ENCODE measurements around the gene RRM2. TPM values are rescaled to one million over a fixed set of nuclear protein-coding genes. Genes with fewer than 3 reads are reported as not detected.

Gene RRM2
- total and polyA plus RNA-seq, 4 donors = 0.23 to 4.6 (median 3.1) TPM

DNA sequence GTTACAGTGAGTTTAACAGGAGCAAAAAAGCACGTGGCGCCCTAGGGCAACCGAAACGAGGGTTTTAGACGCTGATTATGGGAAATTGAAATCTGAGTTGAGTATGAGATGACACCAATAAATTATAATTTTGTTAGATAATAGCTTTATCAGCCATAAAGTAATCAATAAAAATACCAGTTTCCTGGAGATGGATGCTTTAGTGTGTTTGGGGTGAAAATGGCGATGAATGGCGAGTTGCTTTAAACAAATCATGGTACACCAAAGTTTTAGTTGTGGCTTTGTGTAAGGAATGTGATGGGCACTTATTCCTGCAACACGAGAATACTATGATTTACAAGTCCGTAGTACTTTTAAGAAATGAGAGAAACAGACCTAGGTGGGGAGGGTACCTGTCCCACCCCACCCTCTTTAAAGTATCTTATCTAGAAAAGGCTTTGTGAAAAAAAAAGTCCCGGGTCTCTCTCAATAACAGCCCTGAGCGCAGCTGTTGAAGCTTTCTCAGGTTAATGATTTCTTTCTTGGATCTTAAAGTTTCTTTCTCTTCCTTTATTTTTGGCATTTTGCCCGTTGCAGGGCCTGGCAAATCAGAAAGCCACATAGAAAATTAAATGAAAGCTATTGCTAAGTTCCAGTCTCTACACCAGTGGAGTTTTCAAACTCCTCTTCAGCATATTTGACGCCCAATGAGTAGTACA is 1.5 kb upstream of the RRM2 start:
- no peak for DNase-seq
- 32 to 38% methylated on average over 13 of the region's 13 CpGs for WGBS, 2 donors
- Histone ChIP-seq H3K27me3 (ENCODE audit: control insufficient read depth in 1 of 2, insufficient read depth in 2 of 2, low read length in 1 of 2) (no peaks in the 10 kb centered on the region), H3K4me1 (ENCODE audit: control insufficient read depth in 1 of 2, insufficient read depth in 2 of 2, low read length in 2 of 2) (no peaks in the 10 kb centered on the region), H3K4me3 (ENCODE audit: low read length in 2 of 2) (peak overlapping the region in 1 of 2 donors; percentile 41), H3K9me3 (ENCODE audit: control insufficient read depth, low read length) (no peaks in the 10 kb centered on the region), H3K36me3 (ENCODE audit: control insufficient read depth in 1 of 2, insufficient read depth in 2 of 2, low read length in 1 of 2) (no peaks in the 10 kb centered on the region), H3K27ac (ENCODE audit: low read depth in 1 of 2, low read length in 2 of 2) (no peak overlapping the region)
- intact Hi-C loops (cut with DNase I) = loop anchor here (2.0 to 10.0 kb wide), 5 partner anchors 39 to 544 kb away; partner anchors contain the start of genes CYS1 (in 1 of the 2) and HPCAL1 (in 1 of the 2)
- no peak for ATAC-seq (ENCODE audit: low FRiP score)

- Histone ChIP-seq H3K4me3 (ENCODE audit: low read length in 2 of 2) (peak overlapping the region in 1 of 2 donors; percentile 28), H3K27ac (ENCODE audit: low read depth in 1 of 2, low read length in 2 of 2) (no peak overlapping the region), H3K36me3 (ENCODE audit: control insufficient read depth in 1 of 2, insufficient read depth in 2 of 2, low read length in 1 of 2) (no peaks in the 10 kb centered on the region), H3K4me1 (ENCODE audit: control insufficient read depth in 1 of 2, insufficient read depth in 2 of 2, low read length in 2 of 2) (no peaks in the 10 kb centered on the region), H3K27me3 (ENCODE audit: control insufficient read depth in 1 of 2, insufficient read depth in 2 of 2, low read length in 1 of 2) (no peaks in the 10 kb centered on the region), H3K9me3 (ENCODE audit: control insufficient read depth, low read length) (no peaks in the 10 kb centered on the region)
- DNase-seq (no peak), ATAC-seq (ENCODE audit: low FRiP score) (no peak)
- 6% methylated on average over 18 of the region's 18 CpGs for WGBS, 2 donors
- intact Hi-C loops (cut with DNase I) = loop anchor here (5.0 to 10.0 kb wide), 4 partner anchors 41 to 542 kb away; partner anchors contain the start of genes CYS1 (in 1 of the 2) and HPCAL1 (in 1 of the 2)
These were observed 742 bp downstream of the RRM2 start for GRCh38 chr2:10123281-10123680.

DNA sequence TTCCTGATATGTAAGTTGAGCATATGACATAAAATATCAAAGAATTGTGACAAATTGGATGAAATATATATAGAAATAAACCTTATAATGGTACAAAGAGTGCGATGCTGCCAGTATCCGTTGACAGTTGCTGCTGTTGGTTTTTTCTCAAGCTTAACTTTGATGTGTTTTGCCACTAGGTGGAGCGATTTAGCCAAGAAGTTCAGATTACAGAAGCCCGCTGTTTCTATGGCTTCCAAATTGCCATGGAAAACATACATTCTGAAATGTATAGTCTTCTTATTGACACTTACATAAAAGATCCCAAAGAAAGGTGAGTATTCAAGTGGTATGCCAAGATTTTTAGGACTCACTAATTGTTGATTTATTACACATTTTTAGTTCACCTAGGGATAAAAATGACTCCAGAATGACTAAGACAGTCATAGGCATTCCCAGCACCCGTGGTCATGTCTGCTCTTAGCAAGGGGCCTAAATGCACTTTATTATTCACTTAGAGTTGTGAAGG is 2.1 kb downstream of the RRM2 start:
- H3K27ac ChIP-seq (ENCODE audit: low read depth in 1 of 2, low read length in 2 of 2) = no peak overlapping the region
- DNase-seq (no peak), ATAC-seq (ENCODE audit: low FRiP score) (no peak)
- no peaks in the 10 kb centered on the region for H3K27me3 ChIP-seq (ENCODE audit: control insufficient read depth in 1 of 2, insufficient read depth in 2 of 2, low read length in 1 of 2)
- WGBS, 2 donors = 3 to 4% methylated on average over 5 of the region's 5 CpGs
- no peaks in the 10 kb centered on the region for H3K9me3 ChIP-seq (ENCODE audit: control insufficient read depth, low read length)
- no peaks in the 10 kb centered on the region for H3K4me1 ChIP-seq (ENCODE audit: control insufficient read depth in 1 of 2, insufficient read depth in 2 of 2, low read length in 2 of 2)
- H3K36me3 ChIP-seq (ENCODE audit: control insufficient read depth in 1 of 2, insufficient read depth in 2 of 2, low read length in 1 of 2) = no peaks in the 10 kb centered on the region
- H3K4me3 ChIP-seq (ENCODE audit: low read length in 2 of 2) = no peak overlapping the region
- intact Hi-C loops (cut with DNase I) = loop anchor here (2.0 to 10.0 kb wide), 6 partner anchors 42 to 540 kb away; partner anchors contain the start of genes CYS1 (in 1 of the 2) and HPCAL1 (in 1 of the 2)

DNA sequence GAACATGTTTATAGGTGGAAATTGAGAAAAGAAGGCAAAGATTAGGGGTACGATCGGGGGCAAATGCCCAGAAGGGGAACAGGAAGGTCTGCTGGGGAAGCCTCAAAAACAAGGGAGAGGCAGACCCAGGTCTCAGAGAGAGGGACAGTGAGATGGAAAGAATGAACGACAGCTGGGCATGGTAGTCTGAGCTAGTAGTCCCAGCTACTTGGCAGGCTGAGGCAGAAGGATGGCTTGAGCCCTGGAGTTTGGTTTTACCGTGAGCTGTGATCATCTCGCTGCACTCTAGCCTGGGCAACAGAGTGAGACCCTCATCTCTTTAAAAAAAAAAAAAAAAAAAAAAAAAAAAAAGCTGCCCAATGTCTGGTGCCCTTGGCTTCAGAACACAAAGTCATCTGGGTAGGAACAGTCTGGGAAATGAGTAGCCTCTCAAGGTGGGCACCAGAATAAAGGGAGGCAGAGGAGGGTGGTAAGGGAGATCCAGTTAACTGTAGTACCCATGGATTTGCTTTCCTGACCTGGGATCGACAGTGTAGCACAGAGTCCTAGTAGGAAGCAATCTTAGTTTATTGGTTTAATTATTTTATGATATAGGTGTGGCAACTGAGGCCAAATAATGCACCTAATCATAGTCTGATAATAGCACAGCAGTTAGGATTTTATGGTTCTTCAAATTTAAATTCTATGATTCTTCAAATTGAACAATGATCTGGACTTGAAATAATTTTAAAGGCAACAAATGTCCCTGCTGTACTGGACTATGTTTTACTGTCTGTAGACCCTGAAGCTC is 3.5 kb downstream of the RRM2 start:
- no peak overlapping the region for H3K27ac ChIP-seq (ENCODE audit: low read depth in 1 of 2, low read length in 2 of 2)
- no peaks in the 10 kb centered on the region for H3K4me1 ChIP-seq (ENCODE audit: control insufficient read depth in 1 of 2, insufficient read depth in 2 of 2, low read length in 2 of 2)
- H3K4me3 ChIP-seq (ENCODE audit: low read length in 2 of 2) = no peak overlapping the region
- H3K9me3 ChIP-seq (ENCODE audit: control insufficient read depth, low read length) = no peaks in the 10 kb centered on the region
- 90% methylated on average over 6 of the region's 6 CpGs for WGBS, 2 donors
- H3K27me3 ChIP-seq (ENCODE audit: control insufficient read depth in 1 of 2, insufficient read depth in 2 of 2, low read length in 1 of 2) = no peaks in the 10 kb centered on the region
- DNase-seq (no peak), ATAC-seq (ENCODE audit: low FRiP score) (no peak)
- no peaks in the 10 kb centered on the region for H3K36me3 ChIP-seq (ENCODE audit: control insufficient read depth in 1 of 2, insufficient read depth in 2 of 2, low read length in 1 of 2)
- intact Hi-C loops (cut with DNase I) = loop anchor here (2.0 to 10.0 kb wide), 4 partner anchors 159 to 539 kb away; no protein-coding TSS in a partner anchor

GRCh38 chr2:10126632-10127026 is 4.1 kb downstream of the RRM2 start:
- Histone ChIP-seq H3K36me3 (ENCODE audit: control insufficient read depth in 1 of 2, insufficient read depth in 2 of 2, low read length in 1 of 2) (no peaks in the 10 kb centered on the region), H3K9me3 (ENCODE audit: control insufficient read depth, low read length) (no peaks in the 10 kb centered on the region), H3K27me3 (ENCODE audit: control insufficient read depth in 1 of 2, insufficient read depth in 2 of 2, low read length in 1 of 2) (no peaks in the 10 kb centered on the region), H3K4me3 (ENCODE audit: low read length in 2 of 2) (no peak overlapping the region), H3K27ac (ENCODE audit: low read depth in 1 of 2, low read length in 2 of 2) (no peak overlapping the region), H3K4me1 (ENCODE audit: control insufficient read depth in 1 of 2, insufficient read depth in 2 of 2, low read length in 2 of 2) (no peaks in the 10 kb centered on the region)
- intact Hi-C loops (cut with DNase I) = loop anchor here in 1 of 2 donors (10.0 kb wide), 2 partner anchors 158 to 538 kb away; no protein-coding TSS in a partner anchor
- ATAC-seq (ENCODE audit: low FRiP score) (no peak), DNase-seq (no peak)
- WGBS, 2 donors = 33 to 38% methylated on average over 5 of the region's 5 CpGs

- H3K27me3 ChIP-seq (ENCODE audit: control insufficient read depth in 1 of 2, insufficient read depth in 2 of 2, low read length in 1 of 2) = no peaks in the 10 kb centered on the region
- H3K9me3 ChIP-seq (ENCODE audit: control insufficient read depth, low read length) = no peaks in the 10 kb centered on the region
- no peak overlapping the region for H3K4me3 ChIP-seq (ENCODE audit: low read length in 2 of 2)
- ATAC-seq (ENCODE audit: low FRiP score) = no peak
- H3K4me1 ChIP-seq (ENCODE audit: control insufficient read depth in 1 of 2, insufficient read depth in 2 of 2, low read length in 2 of 2) = no peaks in the 10 kb centered on the region
- DNase-seq = no peak
- intact Hi-C loops (cut with DNase I) = loop anchor here in 1 of 2 donors (10.0 kb wide), 2 partner anchors 156 to 536 kb away; no protein-coding TSS in a partner anchor
- H3K27ac ChIP-seq (ENCODE audit: low read depth in 1 of 2, low read length in 2 of 2) = no peak overlapping the region
- no peaks in the 10 kb centered on the region for H3K36me3 ChIP-seq (ENCODE audit: control insufficient read depth in 1 of 2, insufficient read depth in 2 of 2, low read length in 1 of 2)
These were observed 5.9 kb downstream of the RRM2 start for GRCh38 chr2:10128420-10128819.

GRCh38 chr2:10129490-10129889 is 7.0 kb downstream of the RRM2 start:
- Histone ChIP-seq H3K9me3 (ENCODE audit: control insufficient read depth, low read length) (no peaks in the 10 kb centered on the region), H3K36me3 (ENCODE audit: control insufficient read depth in 1 of 2, insufficient read depth in 2 of 2, low read length in 1 of 2) (no peaks in the 10 kb centered on the region), H3K4me1 (ENCODE audit: control insufficient read depth in 1 of 2, insufficient read depth in 2 of 2, low read length in 2 of 2) (no peaks in the 10 kb centered on the region), H3K27me3 (ENCODE audit: control insufficient read depth in 1 of 2, insufficient read depth in 2 of 2, low read length in 1 of 2) (no peaks in the 10 kb centered on the region), H3K4me3 (ENCODE audit: low read length in 2 of 2) (no peak overlapping the region), H3K27ac (ENCODE audit: low read depth in 1 of 2, low read length in 2 of 2) (no peak overlapping the region)
- 88 to 93% methylated on average over 3 of the region's 3 CpGs for WGBS, 2 donors
- intact Hi-C loops (cut with DNase I) = loop anchor here in 1 of 2 donors (10.0 kb wide), 2 partner anchors 155 to 535 kb away; no protein-coding TSS in a partner anchor
- ATAC-seq (ENCODE audit: low FRiP score) (no peak), DNase-seq (no peak)

GRCh38 chr2:10132043-10132575 is 9.6 kb downstream of the RRM2 start:
- Histone ChIP-seq H3K27me3 (ENCODE audit: control insufficient read depth in 1 of 2, insufficient read depth in 2 of 2, low read length in 1 of 2) (no peaks in the 10 kb centered on the region), H3K4me3 (ENCODE audit: low read length in 2 of 2) (no peak overlapping the region), H3K4me1 (ENCODE audit: control insufficient read depth in 1 of 2, insufficient read depth in 2 of 2, low read length in 2 of 2) (no peaks in the 10 kb centered on the region), H3K36me3 (ENCODE audit: control insufficient read depth in 1 of 2, insufficient read depth in 2 of 2, low read length in 1 of 2) (no peaks in the 10 kb centered on the region), H3K27ac (ENCODE audit: low read depth in 1 of 2, low read length in 2 of 2) (no peak overlapping the region), H3K9me3 (ENCODE audit: control insufficient read depth, low read length) (no peaks in the 10 kb centered on the region)
- ATAC-seq (ENCODE audit: low FRiP score) (no peak), DNase-seq (no peak)
- 95% methylated on average over 7 of the region's 7 CpGs for WGBS, 2 donors
- intact Hi-C loops (cut with DNase I) = no loop called here
